IPS-18c (cell line): Measurements from ENCODE around the gene GOLGA5.
"Not testable (repeated sequence)": the region's sequence is repeated elsewhere in the genome, so short reads cannot be mapped to it uniquely, and the experiment has no call there.

Experiments
- H3K4me3 ChIP-seq: 2 replicates; pipeline ENCODE4 v1.7.0; 2013; ENCODE audit warnings: low read depth, mild to moderate bottlenecking, low read length, moderate library complexity; ENCODE audit not compliant: insufficient read depth
- H3K9me3 ChIP-seq: one replicate; pipeline ENCODE4 v1.6.1; 2013; ENCODE audit warnings: mild to moderate bottlenecking, low read length, moderate library complexity; ENCODE audit not compliant: control insufficient read depth, insufficient read depth

Gene GOLGA5

DNA sequence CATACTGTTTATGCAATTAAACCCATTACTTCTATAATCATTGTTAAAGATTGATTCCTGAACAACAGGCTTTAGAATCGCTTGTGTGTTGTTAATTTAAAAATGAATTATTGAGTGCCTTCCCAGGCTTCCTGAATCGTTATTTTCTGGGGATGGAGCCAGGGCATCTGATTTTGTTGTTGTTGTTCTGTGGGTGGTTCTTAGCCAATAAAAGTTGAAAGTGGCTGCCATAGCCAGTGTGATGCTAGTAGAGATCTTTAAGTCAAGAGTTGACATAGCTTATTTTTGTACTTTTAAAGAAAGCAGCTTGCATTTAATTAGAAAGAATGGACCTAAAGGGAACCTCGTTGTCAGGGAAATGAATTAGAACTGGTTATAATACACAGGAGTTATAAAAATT lies 6.4 kb downstream of the GOLGA5 start:
- no peaks in the 10 kb centered on the region for H3K9me3 ChIP-seq
- H3K4me3 ChIP-seq = no peak overlapping the region

DNA sequence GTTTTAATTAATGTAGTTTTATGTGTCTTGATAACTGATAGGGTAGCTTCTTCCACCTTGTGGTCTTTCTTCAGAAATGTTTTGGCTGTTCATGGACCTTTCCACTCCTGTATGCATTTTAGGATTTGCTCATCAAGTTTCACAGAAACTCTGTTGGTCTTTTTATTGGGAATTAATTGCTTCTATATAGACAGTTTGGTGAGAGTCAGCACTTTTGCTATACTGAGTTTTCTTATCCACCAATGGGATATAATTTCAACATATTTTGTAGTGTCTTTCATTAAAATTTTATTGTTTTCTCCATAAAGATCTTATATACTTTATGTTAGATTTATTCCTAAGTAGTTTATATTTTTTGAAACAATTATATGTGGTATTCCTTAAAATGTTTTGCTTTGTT lies 7.8 kb downstream of the GOLGA5 start:
- no peak overlapping the region for H3K4me3 ChIP-seq
- no peaks in the 10 kb centered on the region for H3K9me3 ChIP-seq

DNA sequence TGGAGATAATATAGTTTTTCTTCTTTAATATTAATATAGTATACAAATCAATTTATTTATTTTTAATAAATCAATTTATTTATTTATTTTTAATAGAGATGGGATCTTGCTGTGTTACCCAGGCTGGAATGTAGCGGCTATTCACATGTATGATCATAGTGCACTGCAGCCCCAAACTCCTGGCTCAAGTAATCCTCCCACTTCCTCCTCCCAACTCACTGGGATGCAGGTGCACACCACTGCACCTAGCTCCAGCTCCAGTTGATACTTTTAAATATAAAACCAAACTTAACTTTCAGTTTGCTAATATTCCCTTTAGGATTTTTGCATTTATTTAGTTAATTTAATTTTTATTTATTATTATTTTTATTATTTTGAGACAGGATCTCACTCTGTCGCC lies 8.6 kb downstream of the GOLGA5 start:
- no peaks in the 10 kb centered on the region for H3K9me3 ChIP-seq
- no peak overlapping the region for H3K4me3 ChIP-seq

DNA sequence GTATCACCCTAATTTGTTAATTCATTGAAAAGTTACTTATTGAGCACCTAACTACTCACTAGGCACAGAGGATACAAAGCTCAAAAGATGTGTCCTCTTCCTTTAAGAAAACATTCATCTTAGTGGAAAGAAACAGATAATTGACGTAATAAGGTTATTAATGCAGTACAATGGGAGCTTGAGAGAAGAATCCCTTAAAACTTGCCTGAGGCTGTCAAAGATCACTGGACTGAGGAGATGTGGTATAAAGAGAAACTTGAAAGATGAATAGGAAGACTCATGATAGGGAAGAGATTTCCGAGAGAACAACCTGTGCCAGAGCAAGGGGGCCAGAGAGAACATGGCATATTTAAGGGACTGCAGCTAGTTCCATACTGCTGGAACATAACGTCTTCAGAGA lies 19.1 kb downstream of the GOLGA5 start:
- no peaks in the 10 kb centered on the region for H3K9me3 ChIP-seq
- H3K4me3 ChIP-seq = no peak overlapping the region

DNA sequence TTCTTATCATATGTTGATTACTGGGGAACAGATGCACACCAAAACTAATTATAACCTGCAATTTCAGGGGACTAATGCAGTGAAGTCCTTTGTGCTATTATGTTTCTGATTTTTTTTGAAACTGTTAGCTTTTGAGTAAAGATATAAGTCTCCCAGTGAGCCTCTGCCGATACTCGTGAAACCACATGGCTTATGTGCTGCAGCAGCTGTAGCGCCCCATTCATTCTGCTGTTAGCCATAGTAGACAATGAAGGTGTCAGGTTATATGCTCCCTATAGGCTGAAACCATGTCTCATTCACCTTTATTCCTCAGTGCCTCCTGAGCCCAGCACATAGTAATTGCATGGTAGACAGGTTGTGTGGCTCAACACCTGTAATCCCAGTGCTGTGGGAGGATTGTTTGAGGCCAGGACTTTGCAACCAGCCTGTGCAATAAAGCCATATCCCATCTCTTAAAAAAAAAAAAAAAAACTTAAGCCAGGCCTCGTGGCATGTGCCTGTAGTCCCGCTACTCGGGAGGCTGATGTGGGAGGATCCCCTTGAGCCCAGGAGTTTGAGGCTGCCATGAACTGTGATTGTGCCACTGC lies 25.0 kb downstream of the GOLGA5 start:
- no peaks in the 10 kb centered on the region for H3K9me3 ChIP-seq
- H3K4me3 ChIP-seq = no peak overlapping the region

DNA sequence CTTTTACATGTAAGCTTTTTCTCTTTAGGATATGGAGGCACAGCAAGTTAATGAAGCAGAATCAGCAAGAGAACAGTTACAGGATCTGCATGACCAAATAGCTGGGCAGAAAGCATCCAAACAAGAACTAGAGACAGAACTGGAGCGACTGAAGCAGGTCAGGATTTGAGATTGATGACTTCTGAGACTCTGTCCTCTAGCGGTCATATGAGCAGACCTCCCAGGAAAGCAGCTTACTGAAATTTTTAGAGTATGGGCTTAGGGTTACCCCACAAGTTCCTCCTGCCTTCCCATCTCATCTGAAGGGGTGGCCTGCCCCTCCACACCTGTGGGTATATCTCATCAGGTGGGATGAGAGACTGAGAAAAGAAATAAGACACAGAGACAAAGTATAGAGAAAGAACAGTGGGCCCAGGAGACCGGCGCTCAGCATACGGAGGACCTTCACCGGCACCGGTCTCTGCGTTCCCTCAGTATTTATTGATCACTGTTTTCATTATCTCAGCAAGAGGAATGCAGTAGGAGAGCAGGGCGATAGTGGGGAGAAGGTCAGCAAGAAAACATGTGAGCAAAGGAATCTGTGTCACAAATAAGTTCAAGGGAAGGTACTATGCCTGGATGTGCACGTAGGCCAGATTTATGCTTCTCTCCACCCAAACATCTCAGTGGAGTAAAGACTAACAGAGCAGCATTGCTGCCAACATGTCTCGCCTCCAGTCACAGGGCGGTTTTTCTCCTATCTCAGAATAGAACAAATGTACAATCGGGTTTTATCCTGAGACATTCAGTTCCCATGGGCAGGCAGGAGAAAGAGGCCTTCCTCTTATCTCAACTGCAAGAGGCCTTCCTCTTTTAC lies 25.8 kb downstream of the GOLGA5 start:
- H3K4me3 ChIP-seq = not testable (repeated sequence)

DNA sequence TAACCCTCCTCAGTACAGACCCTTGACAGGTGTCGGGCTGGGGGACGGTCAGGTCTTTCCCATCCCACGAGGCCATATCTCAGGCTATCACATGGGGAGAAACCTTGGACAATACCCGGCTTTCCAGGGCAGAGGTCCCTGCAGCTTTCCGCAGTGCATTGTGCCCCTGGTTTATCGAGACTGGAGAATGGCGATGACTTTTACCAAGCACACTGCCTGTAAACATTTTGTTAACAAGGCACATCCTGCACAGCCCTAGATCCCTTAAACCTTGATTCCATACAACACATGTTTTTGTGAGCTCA lies 26.4 kb downstream of the GOLGA5 start:
- not testable (repeated sequence) for H3K9me3 ChIP-seq, H3K4me3 ChIP-seq

More for the DNA sequence above, 25.8 kb downstream of the GOLGA5 start:
- not testable (repeated sequence) for H3K9me3 ChIP-seq

DNA sequence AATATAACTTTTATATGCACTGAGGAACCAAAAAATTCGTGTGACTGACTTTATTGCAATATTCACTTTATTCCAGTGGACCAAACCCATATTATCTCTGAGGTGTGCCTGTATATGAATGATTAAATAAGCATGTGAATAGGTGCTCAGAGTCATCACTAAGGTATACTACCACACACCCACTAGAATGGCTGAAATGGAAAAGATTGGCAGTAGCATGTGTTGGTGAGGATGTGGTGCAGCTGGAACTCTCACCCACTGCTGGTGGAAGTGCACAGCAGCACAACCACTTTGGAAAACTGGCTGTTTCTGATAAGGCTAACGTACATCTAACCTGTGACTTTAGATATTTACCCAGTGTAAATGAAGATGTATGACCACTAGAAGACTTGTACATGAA lies 36.8 kb downstream of the GOLGA5 start:
- Histone ChIP-seq H3K9me3 (no peaks in the 10 kb centered on the region), H3K4me3 (no peak overlapping the region)

DNA sequence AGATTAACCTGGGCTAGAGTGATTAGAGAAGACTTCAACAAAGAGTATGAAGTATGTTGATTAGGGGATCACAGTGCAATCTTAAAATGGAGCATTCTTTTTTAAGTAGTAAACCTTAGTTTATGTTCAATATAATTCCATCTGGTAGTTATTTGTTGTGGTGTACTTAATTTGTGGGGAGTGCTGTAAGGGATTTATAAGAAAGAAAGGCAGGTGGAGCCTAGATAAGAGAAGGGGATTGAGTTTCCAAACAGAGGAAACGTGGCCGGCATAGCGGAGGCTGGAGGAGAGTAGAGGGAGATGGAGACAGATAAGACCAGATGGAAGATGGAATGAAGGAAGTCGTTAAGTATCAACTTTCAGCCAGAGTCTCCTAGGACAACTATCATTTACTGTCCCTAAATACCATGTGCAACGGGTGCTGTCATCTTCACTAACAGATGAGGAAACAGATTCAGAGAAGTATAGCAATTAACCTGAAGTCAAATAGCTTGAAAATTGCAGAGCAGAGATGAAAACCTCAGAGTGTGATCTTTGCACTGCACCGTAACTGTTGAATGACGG lies 38.1 kb downstream of the GOLGA5 start:
- H3K4me3 ChIP-seq = no peak overlapping the region
- H3K9me3 ChIP-seq = no peaks in the 10 kb centered on the region

DNA sequence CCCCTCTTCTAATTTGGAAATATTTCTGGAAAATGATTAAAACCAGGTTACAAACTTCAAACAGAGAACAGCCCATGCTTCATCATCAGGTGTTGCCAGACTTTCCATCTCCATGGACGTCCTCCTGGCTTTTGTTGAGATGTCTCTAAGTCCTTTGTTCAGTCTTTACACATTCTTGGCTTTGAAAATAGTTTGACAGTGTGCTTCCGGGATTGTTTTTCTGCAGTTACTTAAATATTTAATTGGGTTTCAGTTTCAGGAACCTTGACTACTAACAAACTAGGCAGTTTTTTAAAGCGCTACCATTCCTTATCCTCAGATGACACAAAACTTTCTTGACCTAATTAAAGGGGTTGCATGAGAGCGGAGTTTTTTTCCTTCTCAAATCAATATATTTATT lies 47.8 kb downstream of the GOLGA5 start:
- Histone ChIP-seq H3K4me3 (no peak overlapping the region), H3K9me3 (no peaks in the 10 kb centered on the region)

DNA sequence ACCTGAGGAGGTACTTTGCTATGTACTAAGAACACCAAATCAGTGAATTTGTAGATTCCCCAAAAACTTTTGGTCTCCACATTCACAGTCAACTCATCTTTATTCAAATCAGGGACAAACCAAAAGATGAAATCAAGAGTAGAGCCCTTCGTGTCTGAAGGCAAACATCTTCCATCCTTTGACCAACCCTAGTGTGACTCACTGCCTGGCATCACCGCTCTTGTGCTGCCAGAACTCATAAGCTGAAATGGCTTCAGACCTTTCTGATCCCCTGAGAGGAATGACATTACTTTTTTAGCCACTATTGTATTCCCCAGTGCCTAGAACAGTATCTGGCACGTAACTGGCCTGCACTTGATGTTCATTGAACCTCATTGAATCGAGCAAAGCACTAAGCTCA lies 50.1 kb downstream of the GOLGA5 start:
- Histone ChIP-seq H3K9me3 (no peaks in the 10 kb centered on the region), H3K4me3 (no peak overlapping the region)

DNA sequence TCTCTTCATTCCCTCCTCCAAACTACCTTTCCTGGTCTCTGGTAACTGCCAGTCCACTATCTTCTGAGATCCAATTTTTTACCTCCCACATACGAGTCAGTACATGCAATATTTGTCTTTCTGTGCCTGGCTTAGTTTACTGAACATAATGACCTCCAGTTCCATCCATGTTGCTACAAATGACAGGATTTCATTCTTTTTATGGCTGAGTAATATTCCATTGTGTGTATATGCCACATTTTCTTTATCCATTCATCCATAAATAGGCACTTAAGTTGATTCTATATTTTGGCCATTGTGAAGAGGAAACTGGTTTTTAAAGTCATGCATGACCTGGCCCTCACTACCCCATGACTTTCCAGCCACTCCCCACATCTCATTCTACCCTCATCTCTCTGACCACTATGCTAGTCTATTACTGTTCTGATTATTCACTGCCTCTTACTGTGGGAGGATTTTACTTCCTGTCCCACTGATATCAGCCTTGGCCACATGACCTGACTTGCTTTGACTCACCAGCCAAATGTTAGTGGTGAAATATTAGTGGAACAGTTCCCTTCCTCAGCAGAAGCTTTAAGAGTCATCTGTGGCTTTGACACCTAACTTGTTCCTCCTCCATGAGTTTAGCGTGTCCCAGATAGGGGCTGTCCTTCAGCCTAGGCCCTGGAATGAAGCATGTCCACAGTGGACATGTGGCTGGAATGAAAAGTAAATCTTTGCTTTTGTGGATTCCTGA lies 52.2 kb downstream of the GOLGA5 start:
- H3K9me3 ChIP-seq = no peaks in the 10 kb centered on the region
- no peak overlapping the region for H3K4me3 ChIP-seq

DNA sequence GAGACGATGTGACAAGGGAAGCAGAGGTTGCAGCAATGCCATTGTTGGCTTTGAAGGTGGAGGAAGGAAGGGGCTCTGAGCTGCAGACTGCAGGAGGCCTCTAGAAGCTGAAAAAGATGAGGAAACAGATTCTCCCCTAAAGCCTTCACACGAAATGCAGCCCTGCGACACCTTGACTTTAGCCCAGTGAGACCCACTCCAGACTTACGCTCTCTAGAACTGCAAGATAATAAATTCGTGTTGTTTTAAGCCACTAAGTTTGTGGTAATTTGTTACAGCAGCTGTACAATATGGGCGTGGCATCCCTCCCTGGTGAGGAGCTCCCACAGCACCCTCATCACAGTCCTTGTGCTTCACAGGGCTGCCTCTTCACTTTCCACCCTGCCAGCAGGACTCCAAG lies 53.2 kb downstream of the GOLGA5 start:
- Histone ChIP-seq H3K9me3 (no peaks in the 10 kb centered on the region), H3K4me3 (no peak overlapping the region)

DNA sequence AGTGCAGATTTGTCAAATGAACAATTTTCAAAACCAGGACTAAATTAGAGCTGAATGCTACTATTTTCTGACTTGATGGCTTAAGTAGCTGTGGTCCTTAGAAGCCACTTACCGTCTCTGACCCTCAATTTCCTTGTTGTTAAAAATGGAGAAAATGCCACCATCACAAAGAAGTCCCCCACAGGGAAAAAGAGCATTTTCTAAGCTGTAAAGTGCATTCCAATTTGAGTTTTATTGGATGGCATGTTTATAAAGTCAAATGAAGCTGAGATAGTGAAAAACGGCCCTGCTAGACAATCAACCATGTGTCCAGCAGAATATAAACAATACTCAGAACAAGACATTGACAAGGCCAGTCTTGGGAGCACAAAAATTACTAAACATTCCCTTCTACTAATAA lies 53.6 kb downstream of the GOLGA5 start:
- Histone ChIP-seq H3K4me3 (no peak overlapping the region), H3K9me3 (no peaks in the 10 kb centered on the region)

DNA sequence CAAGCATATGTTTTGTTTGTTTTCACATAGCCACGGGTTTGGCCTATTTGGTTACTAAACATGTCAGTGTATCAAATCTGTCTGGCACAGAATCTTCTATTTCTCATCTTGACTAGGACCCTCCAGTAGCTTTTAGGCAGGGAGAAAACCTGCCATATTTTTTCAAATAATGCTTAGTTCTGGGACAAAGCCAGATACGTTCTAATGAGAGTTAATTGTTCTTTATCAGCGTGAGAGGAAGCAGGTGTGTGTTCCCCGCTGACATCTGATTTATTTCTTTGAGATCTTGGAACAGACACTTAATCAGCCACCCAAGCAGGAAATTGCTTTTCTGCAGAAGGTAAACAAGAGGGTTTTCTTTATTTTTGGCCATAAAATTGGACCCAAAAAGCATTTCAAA lies 54.8 kb downstream of the GOLGA5 start:
- H3K9me3 ChIP-seq = no peaks in the 10 kb centered on the region
- no peak overlapping the region for H3K4me3 ChIP-seq

DNA sequence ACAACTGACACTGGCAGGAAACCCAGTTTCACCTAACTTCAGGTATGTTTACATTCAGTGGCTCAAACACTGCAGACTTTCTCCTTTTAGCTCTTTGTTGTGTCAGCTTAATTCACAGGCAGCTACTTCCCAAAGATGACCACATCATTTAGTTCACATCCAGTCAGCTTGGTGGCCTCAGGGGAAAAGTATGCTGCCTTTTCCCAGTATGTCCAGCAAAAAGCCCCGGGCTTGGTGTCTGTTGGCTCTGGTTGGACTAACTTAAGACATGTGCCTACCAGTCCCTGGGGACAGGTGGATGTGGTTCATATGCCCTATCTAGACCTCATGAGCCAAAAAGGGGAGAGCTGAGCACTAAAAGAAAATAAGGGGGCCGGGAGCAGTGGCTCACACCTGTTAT lies 56.4 kb downstream of the GOLGA5 start:
- no peaks in the 10 kb centered on the region for H3K9me3 ChIP-seq
- no peak overlapping the region for H3K4me3 ChIP-seq

DNA sequence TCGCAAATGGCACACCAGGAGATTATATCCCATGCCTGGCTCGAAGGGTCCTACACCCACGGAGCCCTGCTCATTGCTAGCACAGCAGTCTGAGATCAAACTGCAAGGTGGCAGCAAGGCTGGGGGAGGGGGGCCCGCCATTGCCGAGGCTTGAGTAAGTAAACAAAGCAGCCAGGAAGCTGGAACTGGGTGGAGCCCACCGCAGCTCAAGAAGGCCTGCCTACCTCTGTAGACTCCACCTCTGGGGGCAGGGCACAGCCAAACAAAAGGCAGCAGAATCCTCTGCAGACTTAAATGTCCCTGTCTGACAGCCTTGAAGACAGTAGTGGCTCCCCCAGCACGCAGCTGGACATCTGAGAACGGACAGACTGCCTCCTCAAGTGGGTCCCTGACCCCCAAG lies 59.0 kb downstream of the GOLGA5 start:
- not testable (repeated sequence) for H3K9me3 ChIP-seq, H3K4me3 ChIP-seq
